Cerebellar cortex (tissue), 1 donor: Measurements from ENCODE around the gene WWP2.

Source experiments
- DNase-seq: peaks from one replicate; pipeline ENCODE4 v3.0.0-alpha.2; 2015; ENCODE audit warnings: low spot score

The WWP2 gene

DNA sequence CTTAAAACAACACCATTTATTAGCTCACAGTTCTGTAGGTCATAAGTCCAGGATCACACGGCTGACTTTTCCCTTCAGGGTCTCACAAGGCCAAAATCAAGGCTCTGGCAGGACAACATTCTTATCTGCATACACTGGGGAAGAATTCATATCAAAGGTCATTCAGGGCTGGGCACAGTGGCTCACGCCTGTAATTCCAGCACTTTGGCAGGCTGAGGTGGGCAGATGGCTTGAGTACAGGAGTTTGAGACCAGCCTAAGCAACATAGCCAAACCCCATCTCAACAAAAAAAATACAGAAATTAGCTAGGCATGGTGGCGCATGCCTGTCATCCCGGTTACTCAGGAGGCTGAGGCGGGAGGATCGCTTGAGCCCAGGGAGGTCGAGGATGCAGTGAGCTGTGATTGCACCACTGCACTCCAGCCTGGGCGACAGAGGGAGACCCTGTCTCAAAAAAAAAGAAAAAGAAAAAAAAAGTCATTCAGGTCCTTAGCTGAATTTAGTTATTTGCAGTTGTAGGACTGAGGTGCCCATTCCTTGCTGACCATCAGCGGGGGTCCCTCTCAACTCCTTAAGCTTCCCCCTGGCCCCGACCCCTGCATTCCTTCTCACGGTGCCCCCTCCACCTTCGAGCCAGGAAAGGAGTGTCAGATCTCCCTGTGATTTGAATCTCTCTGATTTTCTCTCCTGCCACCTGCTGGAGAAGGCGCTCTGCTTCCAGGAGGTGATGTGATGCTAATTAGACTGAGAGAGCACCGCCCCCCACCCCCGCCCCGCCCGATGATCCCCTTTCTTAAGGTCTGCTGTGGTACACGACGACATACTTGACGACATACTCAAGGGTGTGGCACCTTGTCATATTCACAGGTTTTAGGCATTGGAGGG is 97.2 kb downstream of the WWP2 start:
- DNase-seq = peak; percentile 80

DNA sequence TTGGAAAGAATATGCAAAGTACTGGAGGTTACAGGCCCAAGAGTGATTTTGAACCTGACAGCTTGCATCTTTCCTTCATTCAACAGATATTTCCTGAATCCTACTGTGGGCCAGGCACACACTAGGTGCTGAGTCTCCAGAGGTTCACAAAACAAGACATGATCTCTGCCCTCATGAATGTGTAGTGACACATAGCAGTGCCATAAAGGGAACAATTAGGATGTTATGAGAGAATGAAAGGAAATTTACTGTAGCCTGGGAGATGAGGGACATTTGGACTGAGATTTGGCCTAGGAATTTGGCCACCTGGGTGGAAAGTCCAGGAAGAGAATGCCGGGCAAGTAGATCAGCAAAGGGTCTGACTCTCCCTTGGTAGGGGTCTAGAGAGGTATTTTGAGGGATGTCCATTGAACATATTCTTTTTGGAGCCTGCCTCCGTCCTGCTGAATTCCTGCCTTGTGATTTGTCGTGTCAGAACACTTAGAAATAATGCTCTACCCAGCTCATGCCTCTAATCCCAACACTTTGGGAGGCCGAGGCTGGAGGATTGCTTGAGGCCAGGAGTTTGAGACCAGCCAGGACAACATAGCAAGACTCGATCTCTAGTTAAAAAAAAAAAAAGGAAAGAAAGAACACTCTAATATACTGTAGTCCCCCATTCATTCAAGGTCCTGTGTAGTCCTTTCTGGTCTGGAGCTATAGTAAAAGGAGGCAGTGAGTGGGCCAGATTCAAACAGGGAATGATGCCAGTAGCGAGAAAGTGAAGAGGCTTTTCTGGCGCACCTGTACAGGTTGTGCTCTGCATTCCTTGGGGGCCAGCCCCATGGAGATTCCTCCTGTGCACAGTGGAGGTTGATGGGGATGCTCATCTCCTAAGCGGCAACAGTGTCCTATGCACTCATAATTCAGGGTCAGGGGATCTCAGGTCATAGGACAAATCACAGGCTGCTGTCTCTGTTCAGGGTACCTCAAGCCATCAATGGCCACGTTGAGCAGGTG is 98.4 kb downstream of the WWP2 start:
- peak; percentile 27 for DNase-seq

DNA sequence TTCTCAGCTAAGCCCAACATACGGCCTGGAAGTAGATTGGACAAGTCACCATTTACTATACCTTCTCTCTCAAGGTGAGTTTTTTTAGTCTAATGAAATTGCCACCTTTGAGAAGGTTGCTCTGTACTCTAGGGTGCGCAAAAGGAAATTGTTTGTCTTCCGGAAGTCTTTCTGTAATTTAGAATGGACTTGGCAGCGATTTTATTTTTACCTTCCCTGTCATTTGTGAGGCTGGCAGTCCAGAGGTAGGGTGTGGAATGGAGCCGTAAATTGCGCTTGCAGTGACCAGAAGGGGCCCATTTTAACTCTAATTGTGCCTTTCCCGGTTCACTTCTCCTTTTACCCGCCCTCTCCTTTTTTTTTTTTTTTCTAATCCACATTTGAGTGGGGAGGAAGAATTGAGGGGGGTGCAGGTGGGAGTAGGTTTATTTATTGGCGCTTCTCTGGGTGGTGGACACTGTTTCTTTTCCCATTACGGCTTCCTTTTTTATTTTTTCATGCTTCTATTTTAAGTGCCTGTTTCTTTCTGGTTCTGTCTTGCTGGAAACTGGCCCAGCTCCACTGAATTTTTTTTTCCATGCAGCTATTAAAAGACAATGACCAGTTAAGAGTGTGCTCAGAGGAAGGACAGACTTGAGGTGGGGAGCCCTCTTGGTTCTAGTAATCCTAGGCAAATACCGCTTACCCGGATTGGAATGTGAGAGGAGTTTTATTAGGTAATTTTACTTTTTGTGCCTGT is 99.3 kb downstream of the WWP2 start:
- DNase-seq = peak; percentile 87

DNA sequence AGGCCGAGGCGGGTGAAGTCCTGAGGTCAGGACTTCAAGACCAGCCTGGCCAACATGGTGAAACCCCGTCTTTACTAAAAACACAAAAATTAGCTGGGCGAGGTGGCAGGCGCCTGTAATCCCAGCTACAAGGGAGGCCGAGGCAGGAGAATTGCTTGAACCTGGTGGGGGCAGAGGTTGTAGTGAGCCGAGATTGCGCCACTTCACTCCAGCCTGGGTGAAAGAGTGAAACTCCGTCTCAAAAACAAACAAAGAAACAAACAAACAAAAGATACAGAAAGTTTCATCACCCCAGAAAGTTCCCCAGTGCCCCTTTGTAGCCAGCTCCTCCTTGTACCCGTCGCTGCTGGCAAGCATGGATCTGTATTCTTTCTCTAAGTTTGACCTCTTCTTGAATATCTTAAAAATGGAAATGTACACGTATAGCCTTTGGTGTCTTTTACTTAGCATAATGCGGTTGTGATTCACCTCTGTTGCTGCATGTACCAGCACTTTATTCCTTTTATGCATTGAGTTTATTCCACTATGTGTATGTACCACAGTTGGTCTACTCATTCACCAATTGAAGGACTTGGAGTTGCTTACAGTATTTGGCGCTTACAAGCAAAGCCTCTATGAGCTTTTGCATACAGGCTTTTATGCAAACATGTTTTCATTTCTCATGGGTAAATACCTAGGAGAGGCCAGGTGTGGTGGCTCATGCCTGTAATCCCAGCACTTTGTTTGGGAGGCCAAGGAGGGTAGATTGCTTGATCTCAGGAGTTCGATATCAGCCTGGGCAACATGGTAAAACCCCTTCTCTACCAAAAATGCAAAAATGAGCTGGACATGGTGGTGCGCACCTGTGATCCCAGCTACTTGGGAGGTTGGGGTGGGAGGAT is 101.5 kb downstream of the WWP2 start:
- DNase-seq = no peak

DNA sequence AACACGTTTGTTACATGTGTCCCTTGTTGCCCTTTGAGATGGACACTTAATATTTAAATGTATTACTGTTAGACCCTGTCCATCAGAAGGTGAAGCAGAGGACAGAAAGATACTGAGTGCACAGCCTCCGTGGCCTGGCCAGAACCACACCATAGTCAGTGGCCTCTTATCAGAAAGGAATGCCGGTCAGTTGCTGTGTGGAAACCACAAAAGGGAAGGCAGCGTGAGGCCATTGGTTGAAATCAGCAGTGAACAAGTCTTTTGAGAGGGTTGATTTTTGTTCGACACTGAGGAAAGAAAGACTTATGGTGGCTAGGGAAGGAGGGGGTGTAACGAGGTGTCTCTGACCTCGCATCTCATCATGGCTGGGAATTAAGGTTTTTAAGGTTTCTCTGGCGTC is 103.6 kb downstream of the WWP2 start:
- no peak for DNase-seq

DNA sequence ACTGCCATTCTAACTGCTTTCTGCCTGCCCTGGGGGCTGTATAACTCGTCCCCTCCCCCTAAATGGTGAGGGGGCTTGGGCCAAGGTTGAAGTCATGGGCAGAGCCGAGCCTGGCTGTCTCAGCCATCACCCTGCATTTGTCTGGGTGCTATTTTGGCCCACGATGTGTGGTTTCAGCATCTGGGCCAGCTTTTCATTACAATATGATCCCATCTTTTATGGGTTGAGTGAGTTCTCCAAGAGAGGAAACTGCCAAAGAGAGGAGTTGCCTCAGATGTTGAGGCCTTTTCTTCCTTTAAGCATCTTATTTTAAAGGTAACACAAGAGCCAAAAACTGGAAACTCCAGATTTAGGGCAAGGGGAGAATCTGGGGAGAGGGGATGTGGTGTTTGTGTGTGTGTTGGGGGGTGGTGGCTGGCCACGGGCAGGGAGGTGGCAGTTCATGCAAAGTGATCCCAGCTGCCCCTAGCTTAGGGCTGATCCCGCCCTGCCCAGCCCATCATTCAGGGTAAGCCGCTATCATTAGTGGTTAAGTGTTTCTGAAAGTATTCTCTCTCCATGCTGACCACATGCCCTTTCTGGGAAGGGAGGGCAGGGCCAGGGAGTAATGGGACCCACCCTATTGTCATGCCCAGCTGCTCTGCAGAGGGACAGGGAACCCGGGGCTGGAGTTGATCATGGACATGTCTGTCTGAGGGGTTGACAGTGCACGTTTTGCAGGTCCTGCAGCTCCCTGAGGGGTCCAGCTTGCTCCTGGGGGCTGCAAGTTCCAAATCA is 105.8 kb downstream of the WWP2 start:
- DNase-seq = no peak

DNA sequence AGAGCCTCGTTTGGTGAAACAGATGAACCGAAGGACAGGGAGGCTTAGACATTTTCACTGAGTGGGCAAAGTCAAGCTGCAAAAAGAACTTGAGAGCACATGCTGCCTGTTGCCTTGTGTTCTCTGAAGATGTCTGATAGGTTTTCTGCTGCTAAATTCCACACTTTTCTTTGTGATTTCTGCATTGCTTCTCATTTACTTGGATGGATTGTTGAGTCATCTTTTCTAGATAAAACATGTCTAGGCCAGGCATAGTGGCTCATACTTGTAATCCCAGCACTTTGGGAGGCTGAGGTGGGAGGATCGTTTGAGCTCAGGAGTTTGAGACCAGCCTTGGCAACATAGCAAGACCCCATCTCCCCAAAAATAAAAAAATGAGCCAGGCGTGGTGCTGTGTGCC is 108.6 kb downstream of the WWP2 start:
- no peak for DNase-seq

DNA sequence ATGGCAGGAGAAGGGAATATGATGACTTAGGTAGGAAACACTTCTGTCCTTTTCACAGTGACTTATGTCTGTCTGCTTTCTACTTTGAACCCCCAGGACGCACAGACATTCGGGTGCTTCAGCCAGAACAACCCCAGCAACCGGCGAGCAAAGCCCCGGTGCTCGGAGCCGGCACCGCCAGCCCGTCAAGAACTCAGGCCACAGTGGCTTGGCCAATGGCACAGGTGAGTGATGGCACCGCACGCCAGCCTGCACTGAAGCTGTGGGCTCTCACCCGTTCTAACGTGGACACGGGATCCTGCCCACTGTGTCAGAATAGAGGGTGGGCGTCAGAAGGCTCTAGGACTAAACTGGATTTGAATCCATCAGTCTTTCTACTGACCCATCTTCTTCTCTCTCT is 109.6 kb downstream of the WWP2 start:
- no peak for DNase-seq

DNA sequence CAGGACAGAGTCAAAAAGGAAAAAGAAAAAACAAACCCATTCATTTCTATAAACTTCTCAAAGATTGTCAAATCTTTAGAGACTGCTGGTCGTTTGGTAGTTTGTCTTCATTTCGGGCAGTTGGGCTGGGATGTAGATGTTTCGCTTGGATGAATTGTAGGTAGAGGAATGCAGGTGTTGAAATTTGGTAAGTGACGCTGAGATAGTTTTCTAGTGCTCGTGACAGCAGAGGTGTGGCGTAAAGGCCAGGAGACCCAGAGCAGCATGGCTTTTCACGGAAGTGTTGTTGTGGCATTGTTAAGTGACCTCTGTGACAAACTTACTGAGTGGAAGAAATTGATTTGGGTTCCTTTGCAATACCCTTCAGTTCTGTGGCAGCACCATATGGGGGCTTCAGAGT is 110.8 kb downstream of the WWP2 start:
- DNase-seq = no peak

DNA sequence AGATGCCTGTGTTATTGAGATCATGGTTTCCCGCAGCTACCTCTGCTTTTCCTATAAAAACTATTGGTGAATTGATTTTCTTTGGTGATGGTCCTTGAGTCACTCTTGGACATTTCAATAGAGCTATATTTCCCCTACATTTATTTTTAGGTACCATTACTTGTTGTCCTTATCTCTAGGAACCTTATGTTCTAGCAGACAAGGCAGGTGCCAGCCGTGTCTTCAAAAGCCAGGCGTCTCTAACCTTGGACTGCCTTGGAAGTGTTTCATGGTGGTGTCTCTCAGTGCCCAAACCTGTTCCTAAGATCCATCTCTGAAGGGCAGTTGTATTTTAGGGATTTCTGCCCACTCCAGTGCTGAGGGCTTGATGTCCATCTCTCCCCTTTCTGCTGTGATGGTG is 111.7 kb downstream of the WWP2 start:
- DNase-seq = no peak

DNA sequence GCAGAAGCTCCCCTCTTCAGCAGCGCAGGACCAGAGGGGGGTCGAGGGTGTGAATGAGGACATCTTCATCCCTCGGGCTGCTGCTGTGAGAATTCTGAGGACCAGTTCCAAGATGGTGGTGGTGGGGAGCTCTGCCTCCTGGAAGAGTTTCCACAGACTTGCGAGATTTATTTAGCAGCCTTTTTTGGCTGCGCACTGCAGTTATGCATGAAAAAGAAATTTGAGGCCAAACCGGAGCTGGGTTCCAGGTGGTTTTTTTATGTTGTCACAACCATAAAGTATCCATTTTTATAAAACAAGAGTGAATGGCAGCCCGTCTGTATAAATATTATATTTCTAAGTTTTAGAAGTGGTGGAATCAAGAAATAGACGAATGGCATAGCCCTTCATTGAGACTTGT is 112.1 kb downstream of the WWP2 start:
- no peak for DNase-seq

DNA sequence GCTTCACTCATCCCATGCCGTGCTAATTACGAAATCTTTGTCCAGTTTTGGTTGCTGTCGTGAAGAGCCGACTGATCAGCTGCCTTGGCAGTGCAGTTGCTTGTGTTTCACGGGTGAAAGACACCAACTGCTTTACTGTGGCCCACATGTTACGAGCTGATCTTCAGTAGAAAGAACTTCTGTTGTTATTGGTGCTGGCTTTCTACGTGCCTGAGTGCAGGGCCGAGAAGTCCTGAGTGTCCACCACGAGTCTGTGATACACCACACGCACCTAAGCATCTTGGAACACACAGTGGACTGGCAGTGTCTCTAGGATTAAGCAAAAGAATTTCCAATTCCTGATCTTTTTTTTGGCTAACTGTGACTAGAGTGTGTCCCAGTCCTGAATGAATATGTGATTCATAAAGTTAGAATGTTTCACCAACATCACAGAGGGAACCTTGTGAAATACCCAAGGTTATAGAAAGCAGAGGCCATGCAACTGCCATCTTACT is 118.6 kb downstream of the WWP2 start:
- DNase-seq = peak; percentile 53

DNA sequence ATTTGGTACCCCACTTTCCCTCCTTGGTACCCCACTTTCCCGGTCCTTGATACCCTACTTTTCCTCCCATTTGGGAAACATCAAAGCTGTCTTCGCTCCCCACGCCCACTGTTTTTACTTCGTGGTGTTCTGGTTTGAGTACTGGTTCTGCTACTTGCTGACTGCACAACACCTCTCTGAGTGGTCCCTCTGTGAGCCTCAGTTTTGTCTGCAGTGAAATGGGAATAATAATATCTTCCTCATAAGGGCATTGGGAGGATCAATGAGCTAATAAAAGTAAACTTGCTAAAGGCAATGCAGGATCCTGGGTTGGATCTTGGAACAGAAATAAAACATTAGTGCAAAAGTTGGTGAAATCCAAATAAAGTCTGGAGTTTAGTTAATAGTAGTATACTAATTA is 119.0 kb downstream of the WWP2 start:
- no peak for DNase-seq

DNA sequence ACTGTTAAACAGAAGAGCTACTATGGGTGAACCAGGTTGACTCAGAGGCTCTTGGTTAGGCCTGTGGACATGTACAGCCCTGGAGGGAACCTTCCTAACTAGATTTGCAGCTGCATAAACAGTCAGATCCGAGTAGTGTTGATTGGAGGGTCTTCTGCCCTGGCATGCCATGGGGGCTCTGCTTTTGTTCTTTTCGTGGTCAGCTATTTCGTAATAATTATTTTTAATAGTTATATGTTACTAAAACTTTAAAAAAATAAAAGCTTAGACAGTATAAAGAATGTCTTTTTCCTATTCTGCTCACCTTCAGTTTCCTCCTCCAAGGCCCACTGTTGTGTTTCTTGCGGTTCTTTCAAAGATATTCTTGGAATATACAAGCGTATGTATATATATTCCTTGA is 121.6 kb downstream of the WWP2 start:
- no peak for DNase-seq

DNA sequence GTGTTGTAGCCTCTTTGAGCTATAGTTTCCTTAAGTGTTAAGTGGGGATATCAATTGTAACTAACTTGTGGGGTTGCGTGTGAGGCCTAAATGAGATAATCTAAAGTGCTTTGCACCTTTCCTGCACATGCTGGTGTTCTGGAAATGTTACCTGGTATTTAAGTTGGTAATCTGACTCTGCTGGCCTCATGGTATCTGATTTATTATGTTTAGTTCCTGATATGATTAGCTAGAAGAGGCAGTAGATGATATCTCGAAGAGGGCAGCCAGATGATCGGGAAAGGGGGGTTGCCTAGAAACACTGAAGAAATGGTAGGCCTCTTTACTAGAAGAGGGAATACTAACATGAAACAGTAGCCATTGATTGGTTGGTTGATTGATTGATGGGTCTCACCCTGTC is 123.6 kb downstream of the WWP2 start:
- no peak for DNase-seq

DNA sequence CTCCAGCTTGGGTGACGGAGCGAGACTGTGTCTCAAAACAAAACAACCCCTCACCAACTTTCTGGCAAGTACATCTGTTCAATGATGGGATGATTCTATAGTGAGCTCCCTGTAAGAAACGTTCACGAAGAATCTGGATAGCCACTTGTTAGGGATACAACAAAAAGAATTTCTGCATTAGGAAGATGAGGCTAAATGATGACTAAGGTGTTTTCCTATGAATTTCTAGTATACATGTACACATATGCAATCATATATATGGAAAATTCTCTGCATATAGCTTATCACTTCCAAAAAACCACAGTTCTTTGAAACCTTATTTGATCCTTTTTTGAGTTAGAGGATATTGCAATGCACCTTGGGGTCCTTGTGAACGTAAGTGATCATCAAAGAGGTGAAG is 124.6 kb downstream of the WWP2 start:
- DNase-seq = no peak

DNA sequence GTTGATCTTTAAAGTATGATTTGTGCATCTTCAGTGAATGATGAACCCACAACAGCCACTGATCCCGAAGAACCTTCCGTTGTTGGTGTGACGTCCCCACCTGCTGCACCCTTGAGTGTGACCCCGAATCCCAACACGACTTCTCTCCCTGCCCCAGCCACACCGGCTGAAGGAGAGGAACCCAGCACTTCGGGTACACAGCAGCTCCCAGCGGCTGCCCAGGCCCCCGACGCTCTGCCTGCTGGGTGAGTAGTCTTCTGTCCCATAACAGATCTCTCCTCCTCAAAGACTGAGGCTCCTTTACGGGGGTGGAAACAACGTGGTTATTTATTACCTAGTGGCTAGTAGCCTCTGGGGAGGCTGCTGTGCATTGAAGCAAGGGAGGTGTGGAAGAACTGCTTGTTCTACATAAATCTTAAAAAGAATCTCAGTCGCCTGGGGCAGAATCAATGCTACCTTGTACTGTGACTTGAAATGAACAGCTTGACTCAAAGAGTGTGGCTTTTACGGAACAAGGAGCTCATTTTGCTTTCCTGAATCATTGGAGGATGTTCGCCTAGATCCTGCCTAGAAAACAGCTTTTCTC is 126.0 kb downstream of the WWP2 start:
- DNase-seq = no peak

DNA sequence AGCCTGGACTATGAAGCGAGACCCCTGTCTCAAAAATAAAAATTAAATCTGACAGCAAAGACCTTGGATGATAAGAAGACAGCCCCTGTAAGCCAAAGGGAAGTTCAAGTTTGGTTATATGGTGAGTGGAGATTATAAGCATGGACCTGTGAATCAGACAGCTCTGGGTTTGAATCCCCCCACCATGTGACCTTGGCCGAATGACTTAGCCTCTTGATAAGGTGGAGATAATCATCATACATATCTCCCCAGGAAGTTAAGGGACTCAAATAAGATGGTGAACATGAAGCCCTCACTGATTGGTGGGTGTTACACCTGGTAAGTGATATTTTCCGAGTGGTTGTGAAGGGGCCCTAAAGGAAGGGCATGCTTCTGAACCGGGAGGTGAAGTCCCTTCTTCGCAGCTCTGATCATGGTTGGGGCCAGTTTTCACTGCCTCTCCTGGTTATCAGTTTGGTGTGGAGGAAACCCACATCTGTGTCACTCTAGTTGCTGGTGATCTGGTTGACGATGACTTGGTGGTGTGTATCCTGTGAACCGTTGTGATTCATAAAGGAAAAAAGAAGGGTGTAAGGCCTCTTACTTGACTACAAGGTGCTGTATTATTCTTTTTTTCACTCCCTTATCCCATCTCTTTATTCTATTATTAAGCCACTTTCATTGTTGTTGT is 127.3 kb downstream of the WWP2 start:
- DNase-seq = no peak
